GM12878 (cell line): ENCODE data around the gene NHS. TPM values are rescaled to one million over a fixed set of nuclear protein-coding genes. Genes with fewer than 3 reads are reported as not detected.

Experiments used
- ATAC-seq: fragments of 200-7000 bp; cut with Tn5 transposase; 3 replicates; pipeline ENCODE4 v1.9.1; 2020; ENCODE audit warnings: mild to moderate bottlenecking, moderate library complexity
- BruUV-seq: library from RNA; stranded (reverse); fragments of 400-500 nt; replicated peaks from 2 replicates; lab custom pipeline; 2021; lab: Mats Ljungman, UMichigan
- CTCF ChIA-PET: fragments of 300-600 bp; sonication (Branson Sonifier 250); formaldehyde crosslinking; extraction: SDS; loops from one replicate; lab custom pipeline; 2021; ENCODE audit warnings: inconsistent platforms; lab: Yijun Ruan, JAX
- POLR2A ChIA-PET: fragments of 350-600 bp; formaldehyde crosslinking; extraction: SDS; loops from one replicate; lab custom pipeline; 2021; ENCODE audit warnings: inconsistent platforms; lab: Charles Lee
- RAD21 ChIA-PET: fragments of 300-600 bp; sonication (Branson Sonifier 250); formaldehyde crosslinking; loops from one replicate; lab custom pipeline; 2023; ENCODE audit warnings: antibody characterized with exemption; ENCODE audit not compliant: unreplicated experiment; lab: Charles Lee
- SMC1A ChIA-PET: fragments of 300-600 bp; sonication (Branson Sonifier 250); formaldehyde crosslinking; loops from one replicate; lab custom pipeline; 2023; ENCODE audit not compliant: unreplicated experiment, uncharacterized antibody; lab: Charles Lee
- DNase-seq: peaks from one replicate; pipeline ENCODE4 v3.0.0-alpha.2; 2011; ENCODE audit warnings: low read depth, low spot score
- FAIRE-seq: peaks from 3 replicates; lab custom pipeline; 2011; peaks lifted over from hg19 to GRCh38; lab: Jason Lieb, UNC
- H2AFZ ChIP-seq: 2 replicates; pipeline ENCODE4 v1.6.0; 2011; ENCODE audit warnings: low read depth, low read length, control low read depth; ENCODE audit not compliant: control insufficient read depth
- H3K27ac ChIP-seq: 2 replicates; pipeline ENCODE4 v1.5.1; 2011; ENCODE audit warnings: control low read depth; ENCODE audit not compliant: control insufficient read depth, insufficient read depth
- H3K27me3 ChIP-seq, 2 experiments: replicated peaks in 1 of 2; 2 replicates each; pipeline versions ENCODE4 v1.6.0 to v1.6.1; 2011; ENCODE audit warnings: low read length in 1 of 2; ENCODE audit not compliant: control insufficient read depth in 2 of 2, insufficient read depth in 2 of 2
- H3K36me3 ChIP-seq, 2 experiments: 2 replicates each; pipeline ENCODE4 v1.5.1; 2011; ENCODE audit warnings: low read length in 1 of 2; ENCODE audit not compliant: control insufficient read depth in 2 of 2, insufficient read depth in 2 of 2
- H3K4me1 ChIP-seq: 2 replicates; pipeline ENCODE4 v1.6.1; 2011; ENCODE audit warnings: mild to moderate bottlenecking, low read length, moderate library complexity, mixed read lengths; ENCODE audit not compliant: control insufficient read depth, insufficient read depth
- H3K4me2 ChIP-seq: 2 replicates; pipeline ENCODE4 v1.6.0; 2011; ENCODE audit warnings: control low read depth; ENCODE audit not compliant: control insufficient read depth, insufficient read depth
- H3K4me3 ChIP-seq: fragments of 200-600 bp; sonication (generic); 2 replicates; pipeline ENCODE4 v1.5.1; 2016
- H3K79me2 ChIP-seq: 2 replicates; pipeline ENCODE4 v1.6.0; 2011; ENCODE audit warnings: low read length; ENCODE audit not compliant: control insufficient read depth, insufficient read depth
- H3K9ac ChIP-seq: 2 replicates; pipeline ENCODE4 v1.8.0; 2011; ENCODE audit warnings: low read length, control low read depth, mixed read lengths; ENCODE audit not compliant: control insufficient read depth, insufficient read depth
- H3K9me3 ChIP-seq: replicated peaks from 3 replicates; pipeline ENCODE4 v1.5.1; 2011; ENCODE audit warnings: mild to moderate bottlenecking, low read length; ENCODE audit not compliant: control insufficient read depth, insufficient read depth
- H4K20me1 ChIP-seq: 2 replicates; pipeline ENCODE4 v1.6.0; 2011; ENCODE audit not compliant: control insufficient read depth, insufficient read depth
- CBFB ChIP-seq: IDR thresholded peaks from 2 replicates; pipeline ENCODE4 v1.6.1; 2016; ENCODE audit warnings: antibody characterized with exemption, low read depth
- CREB1 ChIP-seq: IDR thresholded peaks from 2 replicates; pipeline ENCODE4 v1.6.1; 2012; ENCODE audit warnings: low read depth, mild to moderate bottlenecking, inconsistent platforms
- EP300 ChIP-seq, 2 experiments: fragments of 150-350 bp in 1 of 2; IDR thresholded peaks; 2 replicates each; pipeline ENCODE4 v1.6.1; 2011 to 2012; ENCODE audit warnings: low read depth in 2 of 2, low read length in 2 of 2, borderline replicate concordance in 1 of 2, improper control_type of control experiment in 1 of 2, inconsistent platforms in 1 of 2; ENCODE audit not compliant: control insufficient read depth in 1 of 2
- FOXK2 ChIP-seq: fragments of 450-650 bp; IDR thresholded peaks from 2 replicates; pipeline ENCODE4 v1.6.1; 2017; ENCODE audit warnings: mild to moderate bottlenecking, moderate library complexity
- HCFC1 ChIP-seq: fragments of 150-350 bp; IDR thresholded peaks from 2 replicates; pipeline ENCODE4 v1.6.1; 2014; ENCODE audit warnings: low read length
- LARP7 ChIP-seq: fragments of 450-650 bp; IDR thresholded peaks from 2 replicates; pipeline ENCODE4 v1.6.1; 2017; ENCODE audit warnings: mild to moderate bottlenecking
- PAX8 ChIP-seq: fragments of 450-650 bp; IDR thresholded peaks from 2 replicates; pipeline ENCODE4 v1.6.1; 2017; ENCODE audit warnings: mild to moderate bottlenecking, moderate library complexity
- POLR2A ChIP-seq: IDR thresholded peaks from 2 replicates; pipeline ENCODE4 v1.6.1; 2011; ENCODE audit warnings: low read depth, mild to moderate bottlenecking, low read length
- SKIL ChIP-seq: fragments of 450-650 bp; IDR thresholded peaks from 2 replicates; pipeline ENCODE4 v1.6.1; 2017; ENCODE audit warnings: mild to moderate bottlenecking, low read depth, inconsistent platforms; ENCODE audit not compliant: poor library complexity, severe bottlenecking
- SMAD1 ChIP-seq: fragments of 450-650 bp; IDR thresholded peaks from 2 replicates; pipeline ENCODE4 v1.6.1; 2018; ENCODE audit warnings: mild to moderate bottlenecking, low read depth; ENCODE audit not compliant: partially characterized antibody
- TCF12 ChIP-seq: IDR thresholded peaks from 2 replicates; pipeline ENCODE4 v1.6.1; 2011; ENCODE audit warnings: low read depth, mild to moderate bottlenecking, low read length
- ZBTB11 ChIP-seq: fragments of 450-650 bp; formaldehyde crosslinking; IDR thresholded peaks from 2 replicates; pipeline ENCODE4 v1.5.0; 2022; ENCODE audit warnings: mild to moderate bottlenecking, missing genetic modification characterization
- ZNF274 ChIP-seq: IDR thresholded peaks from one replicate; pipeline ENCODE4 v1.8.0; 2011; ENCODE audit not compliant: insufficient read length, insufficient read depth
- ZSCAN29 ChIP-seq: fragments of 450-650 bp; IDR thresholded peaks from 2 replicates; pipeline ENCODE4 v1.6.1; 2017; ENCODE audit warnings: mild to moderate bottlenecking, moderate library complexity
- WGBS: methylation state at CpG from one replicate; pipeline ENCODE4 v1.1.6; 2016; ENCODE audit warnings: low lambda C conversion rate; ENCODE audit not compliant: insufficient replicate concordance, insufficient coverage; ENCODE audit errors: missing lambda C conversion rate; 5-methylcytosine and 5-hydroxymethylcytosine counted together
- in situ Hi-C: fragments of 300-500 bp; cut with MboI; formaldehyde crosslinking; loops from 9 replicates; pipeline ENCODE4 v1.14.3; 2018; ENCODE audit warnings: mixed read lengths
- intact Hi-C: fragments of 100-400 bp; cut with micrococcal nuclease; formaldehyde crosslinking; loops from one replicate; pipeline ENCODE4 v1.14.2; 2022; ENCODE audit not compliant: unreplicated experiment
- polyA plus RNA-seq, 11 experiments: library from polyadenylated mRNA; depleted of rRNA in 4 of 11; unstranded in 6 of 11; stranded (reverse) in 5 of 11; fragments of >200 nt; fragmentation: Nextera tagmentation in 4 of 11; fragmentation: Illumina TruSeq in 1 of 11; extraction: Ambion mirVana in 4 of 11; extraction: Trizol in 1 of 11; gene quantifications; 1 replicate in 1 of 11; 2 replicates in 10 of 11; pipeline versions ENCODE4 v1.2.1 to v1.2.3, GENCODE V29; 2011 to 2016; ENCODE audit warnings: inconsistent platforms in 2 of 11, missing spikeins in 2 of 11, low read depth in 1 of 11
- total RNA-seq, 4 experiments: library from RNA; depleted of rRNA in 3 of 4; stranded (reverse); fragments of >200 nt in 3 of 4; fragmentation: Illumina TruSeq in 1 of 4; extraction: Trizol in 1 of 4; gene quantifications; 2 replicates each; pipeline versions ENCODE4 v1.2.1 to v1.2.3, GENCODE V29; 2013 to 2021

NHS gene
- total and polyA plus RNA-seq, 10 of the 15 experiments (the other 5 are each of a cell fraction or from before 2014, with no cell fraction given): under 0.01 to 0.07 (median 0.03) TPM; not detected in 7

DNA sequence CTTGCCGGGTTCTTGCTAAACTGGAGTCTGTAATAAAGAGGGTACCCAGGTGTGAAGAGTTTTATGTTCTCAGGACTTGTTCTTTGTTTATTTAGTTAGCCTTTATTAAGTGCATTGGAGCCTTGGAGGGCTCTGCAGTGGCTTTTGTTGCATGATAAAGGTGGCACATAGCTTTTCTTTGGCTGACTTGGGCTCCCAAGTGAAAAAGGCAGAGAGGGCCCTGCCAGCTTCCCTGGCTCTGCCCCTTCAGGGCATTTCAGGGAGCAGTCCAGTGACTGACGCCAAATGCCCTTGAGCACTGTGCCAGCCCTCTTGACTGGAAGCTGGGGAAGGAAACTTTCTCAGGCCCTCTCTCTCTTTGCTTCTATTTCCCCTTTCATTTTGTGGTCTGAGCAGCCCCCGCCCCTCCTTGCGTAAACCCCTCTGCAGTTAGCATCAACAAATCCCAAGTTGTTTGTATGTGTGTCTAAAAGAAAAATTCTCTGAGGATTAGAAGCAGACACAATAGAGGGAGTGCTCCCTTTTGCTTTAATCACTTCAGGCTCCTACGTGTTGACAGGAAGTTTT, 152.2 kb downstream of the NHS start:
- H3K4me3 ChIP-seq: no peak overlapping the region
- H3K27ac ChIP-seq: no peak overlapping the region
- WGBS: 30% methylated on average over 5 of the region's 5 CpGs
- no peaks in the 10 kb centered on the region for H4K20me1 ChIP-seq
- no peaks in the 10 kb centered on the region for H3K27me3 ChIP-seq
- H3K4me2 ChIP-seq: no peak overlapping the region
- DNase-seq (no peak), ATAC-seq (no peak), FAIRE-seq (no peak)
- TF ChIP-seq CREB1 (no peak), ZBTB11 (CRISPR knock-in tag) (no peak), TCF12 (no peak), EP300 (IDR thresholded peaks at IDR 0.05; ENCODE audit: borderline replicate concordance in 1 of 2, control insufficient read depth in 1 of 2, low read depth in 2 of 2, low read length in 2 of 2) (no peak), ZNF274 (no peak), FOXK2 (no peak), CBFB (no peak), HCFC1 (no peak), SMAD1 (no peak), LARP7 (no peak), POLR2A (no peak), ZSCAN29 (no peak), SKIL (no peak), PAX8 (no peak)
- ChIA-PET SMC1A (no interaction called here), CTCF (no interaction called here), RAD21 (no interaction called here), POLR2A (no interaction called here)
- H3K9me3 ChIP-seq: no peaks in the 10 kb centered on the region
- H3K36me3 ChIP-seq: no peaks in the 10 kb centered on the region
- intact Hi-C loops (no loop called here), in situ Hi-C loops (no loop called here)
- no peak overlapping the region for H3K9ac ChIP-seq
- no TSS peak for BruUV-seq
- no peaks in the 10 kb centered on the region for H3K79me2 ChIP-seq
- H3K4me1 ChIP-seq: no peaks in the 10 kb centered on the region
- no peak overlapping the region for H2AFZ ChIP-seq
